GM13976 (cell line): Measurements from ENCODE around the gene SLC10A1.

ENCODE experiments used
- DNase-seq: peaks from one replicate; pipeline ENCODE4 v3.0.0; 2012; ENCODE audit warnings: low spot score
- CTCF ChIP-seq: IDR thresholded peaks from 2 replicates; pipeline ENCODE4 v1.5.1; 2012; ENCODE audit warnings: borderline replicate concordance, mild to moderate bottlenecking; ENCODE audit not compliant: insufficient read depth; ENCODE audit errors: extremely low read depth, missing control alignments, control extremely low read depth
- in situ Hi-C: fragments of 300-500 bp; cut with MboI; formaldehyde crosslinking; loops from one replicate; pipeline ENCODE4 v1.12.0; 2022; ENCODE audit warnings: low sequenced_read_pairs, mixed read lengths, inconsistent platforms; ENCODE audit not compliant: unreplicated experiment

SLC10A1 gene

DNA sequence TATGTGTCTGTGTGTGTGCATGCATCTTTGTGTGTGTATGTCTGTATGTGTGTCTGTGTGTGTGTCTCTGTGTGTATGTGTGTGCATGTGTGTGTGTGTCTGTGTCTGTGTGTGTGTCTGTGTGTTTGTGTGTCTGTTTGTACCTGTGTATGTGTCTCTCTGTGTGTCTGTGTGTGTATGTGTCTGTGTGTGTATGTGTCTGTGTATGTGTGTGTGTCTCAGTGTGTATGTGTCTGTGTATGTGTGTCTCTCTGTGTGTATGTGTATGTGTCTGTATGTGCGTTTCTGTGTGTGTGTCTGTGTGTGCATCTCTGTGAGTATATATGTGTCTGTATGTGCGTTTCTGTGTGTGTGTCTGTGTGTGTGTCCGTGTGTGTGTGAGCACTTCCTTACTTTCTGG is 42.6 kb upstream of the SLC10A1 start:
- in situ Hi-C loops = no loop called here
- TF ChIP-seq CTCF = no peak
- no peak for DNase-seq

- no peak for TF ChIP-seq CTCF
- in situ Hi-C loops = no loop called here
- DNase-seq = no peak
Measured at GRCh38 chr14:69838881-69839416, 41.9 kb upstream of the SLC10A1 start.

DNA sequence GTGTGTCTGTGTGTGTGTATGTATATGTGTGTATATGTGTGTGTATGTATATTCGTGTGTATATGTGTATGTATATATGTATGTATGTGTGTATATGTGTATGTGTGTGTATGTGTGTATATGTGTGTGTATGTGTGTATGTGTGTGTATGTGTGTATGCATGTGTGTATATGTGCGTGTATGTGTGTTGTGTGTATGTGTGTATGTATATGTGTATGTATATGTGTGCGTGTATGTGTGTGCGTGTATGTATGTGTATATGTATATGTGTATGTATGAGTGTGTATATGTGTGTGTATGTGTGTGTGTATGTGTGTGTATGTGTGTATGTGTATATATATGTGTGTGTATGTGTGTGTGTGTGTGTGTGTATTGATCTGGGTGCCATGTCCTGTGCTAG is 31.8 kb upstream of the SLC10A1 start:
- no peak for DNase-seq
- no peak for TF ChIP-seq CTCF
- in situ Hi-C loops = no loop called here

DNA sequence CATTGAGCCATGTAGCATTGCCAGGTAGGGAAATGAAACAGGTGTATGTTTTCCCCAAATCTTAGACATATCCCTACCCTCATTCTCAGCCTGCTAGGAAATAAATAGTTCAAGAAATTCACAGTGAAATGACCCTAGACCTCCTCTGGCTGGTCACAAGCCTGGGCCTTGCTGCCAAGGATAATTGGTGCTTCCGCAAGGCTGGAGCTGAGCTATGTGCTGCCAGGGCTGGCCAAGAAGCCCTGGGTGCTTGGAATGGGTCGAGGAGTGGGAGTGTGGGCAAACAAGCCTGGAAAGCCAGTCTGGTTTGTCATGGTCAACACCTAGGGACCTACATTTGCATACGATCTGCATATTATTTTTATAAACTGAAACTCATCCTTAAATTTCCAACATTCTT is 31.3 kb upstream of the SLC10A1 start:
- in situ Hi-C loops = no loop called here

GRCh38 chr14:69827560-69827959 is 30.5 kb upstream of the SLC10A1 start:
- DNase-seq = no peak
- no peak for TF ChIP-seq CTCF
- in situ Hi-C loops = no loop called here

More for the DNA sequence above, 31.3 kb upstream of the SLC10A1 start:
- DNase-seq = no peak
- no peak for TF ChIP-seq CTCF

DNA sequence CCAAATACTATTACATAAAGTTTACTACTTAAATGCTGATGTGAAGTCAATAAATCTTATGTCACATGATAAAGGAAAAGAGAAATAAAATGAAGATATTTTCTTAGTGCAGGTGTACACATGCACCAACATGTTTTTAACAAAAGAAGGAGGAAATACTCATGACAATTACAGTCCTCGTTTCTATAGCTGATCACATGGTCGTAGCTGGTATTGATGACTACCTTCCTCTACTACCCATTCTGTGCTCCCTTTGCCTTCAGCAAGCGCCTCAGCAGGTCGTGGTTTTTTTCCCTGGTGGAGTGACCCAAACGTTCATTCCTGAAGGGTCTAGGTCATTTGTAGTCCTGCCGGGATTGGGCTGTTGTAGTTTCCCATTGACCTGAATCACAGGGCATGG is 25.4 kb upstream of the SLC10A1 start:
- no peak for TF ChIP-seq CTCF
- no peak for DNase-seq
- in situ Hi-C loops = no loop called here

DNA sequence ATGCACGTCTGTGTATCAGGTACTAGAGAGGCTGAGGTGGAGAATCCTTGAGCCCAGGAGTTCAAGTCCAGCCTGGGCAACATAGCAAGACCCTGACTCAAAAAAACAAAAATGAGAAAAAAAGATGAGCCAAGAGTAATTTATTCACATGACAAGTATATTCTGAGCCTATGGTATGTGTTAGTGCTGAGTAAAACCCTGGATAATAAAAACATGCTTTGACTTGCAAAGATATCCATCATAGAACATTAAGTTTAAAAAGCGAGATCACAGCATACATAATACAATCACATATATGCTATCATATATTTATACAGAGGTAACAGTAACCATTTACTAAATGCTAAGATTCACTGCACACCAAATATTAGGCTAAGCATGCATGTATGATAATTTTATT is 23.9 kb upstream of the SLC10A1 start:
- in situ Hi-C loops = no loop called here
- TF ChIP-seq CTCF = no peak
- no peak for DNase-seq
